Right lobe of liver (tissue), 6 donors: ENCODE results near the gene CCN2. TPM values are rescaled to one million over a fixed set of nuclear protein-coding genes. Genes with fewer than 3 reads are reported as not detected.

Source experiments
- ATAC-seq, 4 donors: fragments of 200-7000 bp; cut with Tn5 transposase; one replicate each; pipeline ENCODE4 v1.9.1; 2020; ENCODE audit warnings: mild to moderate bottlenecking in 4 of 4, moderate library complexity in 4 of 4
- DNase-seq, 3 donors: peaks; one replicate each; pipeline ENCODE4 v3.0.0-alpha.2; 2020
- H3K27ac ChIP-seq, 3 donors: fragments of 200-600 bp; one replicate each; pipeline ENCODE4 v1.8.0; 2022
- H3K27me3 ChIP-seq, 2 donors: fragments of 200-600 bp; one replicate each; pipeline ENCODE4 v1.8.0; 2022
- H3K36me3 ChIP-seq, 4 donors: fragments of 200-600 bp; sonication (generic) in 1 of 4; one replicate each; pipeline versions ENCODE4 v1.5.1 to v1.8.0; 2017 to 2022; ENCODE audit warnings: control low read depth in 1 of 4
- H3K4me1 ChIP-seq, 4 donors: fragments of 200-600 bp; sonication (generic) in 1 of 4; one replicate each; pipeline versions ENCODE4 v1.5.1 to v1.8.0; 2017 to 2022; ENCODE audit warnings: control low read depth in 1 of 4
- H3K4me3 ChIP-seq, 3 donors: fragments of 200-600 bp; one replicate each; pipeline ENCODE4 v1.8.0; 2022
- H3K9me3 ChIP-seq, 4 donors: fragments of 200-600 bp; sonication (generic) in 1 of 4; one replicate each; pipeline versions ENCODE4 v1.5.1 to v1.8.0; 2017 to 2022; ENCODE audit warnings: control low read depth in 1 of 4
- CTCF ChIP-seq, 4 donors: fragments of 200-600 bp in 3 of 4; fragments of 450-650 bp in 1 of 4; IDR thresholded peaks; one replicate each; pipeline versions ENCODE4 v1.5.1 to v1.8.0; 2016 to 2022; ENCODE audit warnings: antibody characterized with exemption in 4 of 4, mild to moderate bottlenecking in 2 of 4
- POLR2A ChIP-seq: fragments of 450-650 bp; IDR thresholded peaks from one replicate; pipeline ENCODE4 v1.6.1; 2017; ENCODE audit warnings: antibody characterized with exemption, mild to moderate bottlenecking
- WGBS: methylation state at CpG from one replicate; pipeline ENCODE4 v1.1.6; 2018; ENCODE audit warnings: low coverage, low lambda C conversion rate; ENCODE audit not compliant: insufficient coverage; ENCODE audit errors: missing lambda C conversion rate; 5-methylcytosine and 5-hydroxymethylcytosine counted together
- intact Hi-C, 2 donors: fragments of 100-400 bp; cut with DNase I; formaldehyde crosslinking; loops; one replicate each; pipeline versions ENCODE4 v1.11.2 to v1.14.1; 2022
- total RNA-seq, 6 experiments: library from RNA; depleted of rRNA in 2 of 6; stranded (reverse); fragments of >200 nt in 2 of 6; fragmentation: NEBNext Ultra II Directional in 3 of 6; extraction: Animal tissue kit (Norgen Biotek cat#: 25700) in 3 of 6; gene quantifications; one replicate each; pipeline versions ENCODE4 v1.1.0 to v1.2.4, GENCODE V29; 2016 to 2023
- donor health status: DM: no; HTN: yes; CAD: no.
- donor health status: DM: no; HTN: no; CAD: no.
- donor health status: DM: no; HTN: no; CAD: no.
- donor health status: DM: no; HTN: yes; CAD: no.
- donor health status: DM: no; HTN: yes; CAD: no.

CCN2 gene
- total RNA-seq, 6 experiments from 2014 or later: 3.4 to 82.9 (median 54.3) TPM

GRCh38 chr6:131929976-131930375, 21.2 kb downstream of the CCN2 start:
- Histone ChIP-seq H3K27me3 (no peaks in the 10 kb centered on the region), H3K36me3 (no peaks in the 10 kb centered on the region), H3K4me3 (no peak overlapping the region), H3K4me1 (peaks cover 0 to 12% (median 5%) of the 10 kb centered on the region in 4 donors), H3K9me3 (no peaks in the 10 kb centered on the region), H3K27ac (no peak overlapping the region)
- ATAC-seq (no peak), DNase-seq (no peak)
- no peak for TF ChIP-seq POLR2A
- no peak for TF ChIP-seq CTCF (IDR thresholded peaks at IDR 0.05)
- intact Hi-C loops: loop anchor here (5.0 to 10.0 kb wide), 2 partner anchors 232 to 295 kb away; no protein-coding TSS in a partner anchor
- whole genome bisulfite sequencing: 92% methylated on average over 1 of the region's 1 CpG

- Histone ChIP-seq H3K27ac (no peak overlapping the region), H3K36me3 (no peaks in the 10 kb centered on the region), H3K9me3 (no peaks in the 10 kb centered on the region), H3K27me3 (no peaks in the 10 kb centered on the region), H3K4me1 (peaks cover 0 to 12% (median 5%) of the 10 kb centered on the region in 4 donors), H3K4me3 (no peak overlapping the region)
- intact Hi-C loops: loop anchor here (5.0 to 10.0 kb wide), 2 partner anchors 233 to 296 kb away; no protein-coding TSS in a partner anchor
- WGBS: 40% methylated on average over 1 of the region's 2 CpGs
- DNase-seq: no peak
- TF ChIP-seq POLR2A (no peak), CTCF (IDR thresholded peaks at IDR 0.05) (no peak)
- peak in 1 of 4 donors; percentile 28 for ATAC-seq
These were observed 21.9 kb downstream of the CCN2 start for GRCh38 chr6:131929264-131929663.

- no peaks in the 10 kb centered on the region for H3K27me3 ChIP-seq
- no peak for DNase-seq
- H3K4me3 ChIP-seq: no peak overlapping the region
- WGBS: 12% methylated on average over 4 of the region's 4 CpGs
- no peaks in the 10 kb centered on the region for H3K9me3 ChIP-seq
- H3K36me3 ChIP-seq: no peaks in the 10 kb centered on the region
- H3K4me1 ChIP-seq: peaks cover 0 to 4% (median 0%) of the 10 kb centered on the region in 4 donors
- peak; percentile 76 to 87 (median 79) for ATAC-seq
- TF ChIP-seq CTCF (IDR thresholded peaks at IDR 0.05) (peak; percentile 55 to 71 (median 62)), POLR2A (no peak)
- H3K27ac ChIP-seq: no peak overlapping the region
- intact Hi-C loops: loop anchor here (5.0 to 10.0 kb wide), 2 partner anchors 237 to 300 kb away; no protein-coding TSS in a partner anchor
These were observed 26.2 kb downstream of the CCN2 start for GRCh38 chr6:131924881-131925474.

- WGBS: 13% methylated on average over 2 of the region's 2 CpGs
- TF ChIP-seq CTCF (IDR thresholded peaks at IDR 0.05): peak; percentile 61 to 90 (median 76)
- TF ChIP-seq POLR2A: no peak
- Histone ChIP-seq H3K9me3 (no peaks in the 10 kb centered on the region), H3K27ac (no peak overlapping the region), H3K4me1 (no peaks in the 10 kb centered on the region), H3K36me3 (no peaks in the 10 kb centered on the region), H3K27me3 (no peaks in the 10 kb centered on the region), H3K4me3 (no peak overlapping the region)
- DNase-seq: peak in 2 of 3 donors; percentile 26 to 70
- peak; percentile 93 to 96 (median 94) for ATAC-seq
- intact Hi-C loops: loop anchor here (10.0 kb wide), 1 partner anchor 301 kb away; no protein-coding TSS in a partner anchor
These were observed 27.8 kb downstream of the CCN2 start for GRCh38 chr6:131923356-131923755.
